Sigmoid colon (tissue), 4 donors: Measurements from ENCODE around the gene ALMS1.

ENCODE experiments used
- EP300 ChIP-seq, 4 donors: sonication (generic); formaldehyde crosslinking; IDR thresholded peaks; one replicate each; pipeline ENCODE4 v1.6.1; 2017; ENCODE audit warnings: antibody characterized with exemption in 4 of 4
- POLR2A ChIP-seq, 2 donors: fragments of 450-650 bp; IDR thresholded peaks; one replicate each; pipeline ENCODE4 v1.6.1; 2016; ENCODE audit warnings: antibody characterized with exemption in 2 of 2, mild to moderate bottlenecking in 2 of 2, moderate library complexity in 2 of 2
- TF ChIP-seq, protein P1 (sequence below), 4 experiments: fragments of 450-650 bp in 3 of 4; fragments of 200-600 bp in 1 of 4; IDR thresholded peaks; one replicate each; pipeline ENCODE4 v1.5.1; 2016 to 2019; ENCODE audit warnings: antibody characterized with exemption in 4 of 4, mild to moderate bottlenecking in 3 of 4, moderate library complexity in 2 of 4

- TF ChIP-seq, protein P1, sequence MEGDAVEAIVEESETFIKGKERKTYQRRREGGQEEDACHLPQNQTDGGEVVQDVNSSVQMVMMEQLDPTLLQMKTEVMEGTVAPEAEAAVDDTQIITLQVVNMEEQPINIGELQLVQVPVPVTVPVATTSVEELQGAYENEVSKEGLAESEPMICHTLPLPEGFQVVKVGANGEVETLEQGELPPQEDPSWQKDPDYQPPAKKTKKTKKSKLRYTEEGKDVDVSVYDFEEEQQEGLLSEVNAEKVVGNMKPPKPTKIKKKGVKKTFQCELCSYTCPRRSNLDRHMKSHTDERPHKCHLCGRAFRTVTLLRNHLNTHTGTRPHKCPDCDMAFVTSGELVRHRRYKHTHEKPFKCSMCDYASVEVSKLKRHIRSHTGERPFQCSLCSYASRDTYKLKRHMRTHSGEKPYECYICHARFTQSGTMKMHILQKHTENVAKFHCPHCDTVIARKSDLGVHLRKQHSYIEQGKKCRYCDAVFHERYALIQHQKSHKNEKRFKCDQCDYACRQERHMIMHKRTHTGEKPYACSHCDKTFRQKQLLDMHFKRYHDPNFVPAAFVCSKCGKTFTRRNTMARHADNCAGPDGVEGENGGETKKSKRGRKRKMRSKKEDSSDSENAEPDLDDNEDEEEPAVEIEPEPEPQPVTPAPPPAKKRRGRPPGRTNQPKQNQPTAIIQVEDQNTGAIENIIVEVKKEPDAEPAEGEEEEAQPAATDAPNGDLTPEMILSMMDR (IDR thresholded peaks at IDR 0.05) = no peak
- TF ChIP-seq EP300 (IDR thresholded peaks at IDR 0.05) (no peak), POLR2A (IDR thresholded peaks at IDR 0.05) (no peak)
Observed at GRCh38 chr2:73386894-73387636, 1.4 kb downstream of the ALMS1 start.
